SJCRH30 (cell line): ENCODE data around the gene CCL14. TPM values are rescaled to one million over a fixed set of nuclear protein-coding genes. Genes with fewer than 3 reads are reported as not detected.
"Not testable (repeated sequence)": the region's sequence is repeated elsewhere in the genome, so short reads cannot be mapped to it uniquely, and the experiment has no call there.

Experiments
- DNase-seq, 2 experiments: peaks; one replicate each; pipeline ENCODE4 v3.0.0-alpha.2; 2015 to 2020
- H3K27ac ChIP-seq: fragments of 250-450 bp; sonication (Bioruptor Pico); 2 replicates; pipeline ENCODE4 v1.5.1; 2020; ENCODE audit warnings: mild to moderate bottlenecking, moderate library complexity
- H3K27me3 ChIP-seq: fragments of 250-450 bp; sonication (Bioruptor Pico); 2 replicates; pipeline ENCODE4 v1.5.1; 2020; ENCODE audit warnings: mild to moderate bottlenecking, moderate library complexity
- H3K36me3 ChIP-seq: fragments of 250-450 bp; sonication (Bioruptor Pico); 2 replicates; pipeline ENCODE4 v1.5.1; 2020; ENCODE audit warnings: mild to moderate bottlenecking, moderate library complexity
- H3K4me1 ChIP-seq: fragments of 250-450 bp; sonication (Bioruptor Pico); 2 replicates; pipeline ENCODE4 v1.5.1; 2020; ENCODE audit warnings: mild to moderate bottlenecking, moderate library complexity
- H3K4me3 ChIP-seq: fragments of 250-450 bp; sonication (Bioruptor Pico); 2 replicates; pipeline ENCODE4 v1.5.1; 2020; ENCODE audit warnings: mild to moderate bottlenecking, moderate library complexity
- H3K9me3 ChIP-seq: fragments of 250-450 bp; sonication (Bioruptor Pico); replicated peaks from 2 replicates; pipeline ENCODE4 v1.5.1; 2020; ENCODE audit warnings: mild to moderate bottlenecking, moderate library complexity
- total RNA-seq: library from RNA; depleted of rRNA; stranded (reverse); fragments of >200 nt; shearing (Covaris generic); gene quantifications from 2 replicates; pipeline ENCODE4 v1.2.3, GENCODE V29; 2014

CCL14 gene
- total RNA-seq, 1 experiment from 2014 or later = not detected

DNA sequence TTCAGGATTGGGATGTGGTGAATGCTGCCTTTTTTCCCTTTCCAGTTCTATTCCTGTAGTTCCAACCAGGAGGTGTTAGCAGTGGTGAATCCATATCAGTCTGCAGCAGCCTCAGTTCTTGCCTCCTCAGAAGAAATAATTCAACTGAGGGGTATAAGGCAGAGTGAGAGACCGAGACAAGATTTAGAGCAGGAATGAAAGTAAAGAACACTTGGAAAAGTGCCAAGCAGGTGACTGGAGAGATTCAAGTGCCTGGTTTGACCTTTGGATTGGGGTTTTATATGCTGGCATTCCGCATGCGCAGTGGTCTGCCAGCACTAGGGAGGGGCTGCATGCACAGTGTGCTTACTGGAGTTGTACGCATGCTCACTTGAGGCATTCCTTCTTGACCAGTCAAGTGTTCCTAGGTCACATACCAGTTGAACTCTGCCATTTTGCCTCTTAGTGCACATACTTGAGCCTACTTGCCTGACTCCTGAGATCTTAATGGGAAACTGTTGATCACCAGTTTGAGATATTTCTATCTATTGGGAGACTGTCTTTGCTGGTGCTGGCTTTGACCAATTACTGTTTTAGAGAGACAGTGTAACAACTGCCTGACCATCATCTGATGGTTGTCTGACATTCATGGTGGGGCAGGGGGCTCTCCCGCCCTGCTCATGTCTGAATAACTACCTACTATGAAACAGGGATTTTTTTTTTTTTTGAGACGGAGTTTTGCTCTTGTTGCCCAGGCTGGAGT, 15.5 kb upstream of the CCL14 start:
- Histone ChIP-seq H3K4me1 (no peaks in the 10 kb centered on the region), H3K4me3 (no peak overlapping the region), H3K36me3 (no peaks in the 10 kb centered on the region), H3K27me3 (peaks cover 20% of the 10 kb centered on the region), H3K9me3 (no peaks in the 10 kb centered on the region), H3K27ac (no peak overlapping the region)
- no peak for DNase-seq

DNA sequence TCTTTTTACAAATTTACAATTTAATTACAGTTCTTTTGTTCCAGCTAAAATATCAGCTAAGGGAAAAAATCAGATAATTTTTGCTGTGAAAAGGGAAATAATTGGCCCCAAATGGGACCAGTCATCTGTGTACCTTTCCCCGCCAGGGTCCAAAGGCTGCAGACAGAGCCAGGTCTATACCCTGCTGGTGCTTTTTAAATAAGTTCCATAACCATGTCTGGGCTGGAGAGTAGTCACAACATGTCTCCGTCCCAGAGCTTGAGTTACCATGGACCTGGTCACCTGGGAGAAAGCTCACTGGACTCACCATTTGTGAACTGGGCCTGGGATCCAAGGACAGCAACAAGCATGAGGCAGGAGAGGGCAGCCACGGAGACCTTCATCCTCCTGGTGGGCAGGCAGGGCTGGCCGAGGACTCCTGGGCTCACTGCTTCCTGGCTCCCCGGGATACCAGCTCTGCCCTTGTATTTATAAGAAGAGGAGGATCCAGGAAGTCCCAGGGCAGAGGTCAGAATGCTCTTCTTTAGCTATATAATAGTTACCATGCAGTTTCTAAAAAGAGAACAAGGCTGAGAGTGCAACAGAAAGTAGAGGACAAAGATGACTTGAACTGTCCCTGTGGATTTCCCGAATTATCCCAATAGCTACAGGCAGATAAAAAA, 14.7 kb upstream of the CCL14 start, which contains the start of gene CCL15:
TSS of gene CCL15 (minus strand) at position 444 of the 662 bp plus-strand sequence. CDS start at position 383, 61 bp downstream.
- H3K4me1 ChIP-seq = no peaks in the 10 kb centered on the region
- no peak for DNase-seq
- H3K27me3 ChIP-seq = peaks cover 15% of the 10 kb centered on the region
- H3K4me3 ChIP-seq = no peak within 1 kb of the TSS
- no peaks in the 10 kb centered on the region for H3K9me3 ChIP-seq
- no peaks in the 10 kb centered on the region for H3K36me3 ChIP-seq
- no peak within 1 kb of the TSS for H3K27ac ChIP-seq

- Histone ChIP-seq H3K36me3 (no peaks in the 10 kb centered on the region), H3K27me3 (peaks cover 10% of the 10 kb centered on the region), H3K27ac (no peak overlapping the region), H3K4me3 (no peak overlapping the region), H3K9me3 (no peaks in the 10 kb centered on the region), H3K4me1 (no peaks in the 10 kb centered on the region)
- no peak for DNase-seq
Measured at GRCh38 chr17:36000732-36001109, 14.2 kb upstream of the CCL14 start.

GRCh38 chr17:35998756-35999155, 12.2 kb upstream of the CCL14 start:
- Histone ChIP-seq H3K27me3 (peaks cover 11% of the 10 kb centered on the region), H3K9me3 (no peaks in the 10 kb centered on the region), H3K4me3 (no peak overlapping the region), H3K27ac (no peak overlapping the region), H3K4me1 (no peaks in the 10 kb centered on the region), H3K36me3 (no peaks in the 10 kb centered on the region)
- DNase-seq = no peak

GRCh38 chr17:35998018-35998545, 11.6 kb upstream of the CCL14 start:
- no peaks in the 10 kb centered on the region for H3K9me3 ChIP-seq
- DNase-seq = no peak
- H3K4me3 ChIP-seq = no peak overlapping the region
- H3K4me1 ChIP-seq = no peaks in the 10 kb centered on the region
- no peaks in the 10 kb centered on the region for H3K36me3 ChIP-seq
- H3K27ac ChIP-seq = no peak overlapping the region
- H3K27me3 ChIP-seq = peaks cover 11% of the 10 kb centered on the region

DNA sequence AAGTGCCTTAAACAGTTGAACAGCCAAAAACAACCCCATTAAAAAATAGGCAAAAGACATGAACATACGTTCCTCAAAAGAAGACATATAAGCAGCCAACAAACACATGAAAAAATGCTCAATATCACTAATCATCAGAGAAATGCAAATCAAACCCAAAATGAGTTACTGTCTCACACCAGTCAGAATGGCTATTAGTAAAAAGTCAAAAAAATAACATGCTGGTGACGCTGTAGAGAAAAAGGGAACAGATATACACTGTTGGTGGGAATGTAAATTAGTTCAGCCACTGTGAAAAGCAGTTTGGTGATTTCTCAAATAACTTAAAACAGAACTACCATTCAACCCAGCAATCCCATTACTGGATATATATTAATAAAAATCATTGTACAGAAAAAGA, 8.8 kb upstream of the CCL14 start:
- H3K27me3 ChIP-seq, H3K36me3 ChIP-seq, DNase-seq, H3K4me3 ChIP-seq, H3K9me3 ChIP-seq, H3K4me1 ChIP-seq, H3K27ac ChIP-seq: not testable (repeated sequence)

DNA sequence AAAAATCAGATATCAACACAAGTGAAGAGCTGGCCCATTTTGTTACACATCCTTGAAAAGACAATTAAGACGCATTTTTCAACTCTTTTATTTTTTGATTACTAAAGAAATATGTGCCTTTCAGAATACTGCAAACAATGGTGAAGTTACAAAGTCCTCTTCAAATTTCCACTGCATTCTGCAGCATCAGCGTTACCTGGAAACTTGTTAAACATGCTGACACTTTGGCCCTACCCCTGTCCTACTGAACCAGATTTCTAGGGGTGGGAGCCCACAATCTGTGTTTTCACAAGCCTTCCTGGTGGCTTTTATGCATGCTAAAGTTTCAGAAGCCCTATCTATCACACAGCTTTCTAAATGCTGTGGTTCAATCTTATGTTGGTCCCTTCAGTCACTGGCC, 4.5 kb upstream of the CCL14 start:
- Histone ChIP-seq H3K4me3 (no peak overlapping the region), H3K27me3 (peaks cover 6% of the 10 kb centered on the region; the same call in 1 of the 2 replicates), H3K4me1 (no peaks in the 10 kb centered on the region), H3K27ac (no peak overlapping the region), H3K36me3 (no peaks in the 10 kb centered on the region), H3K9me3 (no peaks in the 10 kb centered on the region)
- no peak for DNase-seq

DNA sequence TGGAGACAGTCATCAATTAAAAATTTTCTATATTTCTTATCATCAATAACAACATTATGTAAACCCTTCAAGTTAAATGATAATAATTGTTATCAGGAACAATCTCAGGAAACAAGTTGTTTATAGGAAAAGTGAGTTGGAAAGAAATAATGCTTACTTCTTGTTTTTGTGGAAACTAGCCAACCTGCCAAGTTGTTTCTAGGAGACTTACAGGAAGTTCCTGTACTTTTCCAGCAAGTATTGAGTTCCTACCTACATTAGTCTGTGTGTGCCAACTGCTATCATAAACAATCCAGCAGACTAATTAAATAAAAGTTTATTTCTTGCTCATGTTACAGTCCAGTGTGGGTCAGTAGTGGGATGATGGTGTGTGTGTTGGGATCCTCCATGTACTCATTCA, 1.6 kb upstream of the CCL14 start:
- DNase-seq = no peak
- H3K4me1 ChIP-seq = no peaks in the 10 kb centered on the region
- no peaks in the 10 kb centered on the region for H3K9me3 ChIP-seq
- no peak overlapping the region for H3K27ac ChIP-seq
- H3K36me3 ChIP-seq = no peaks in the 10 kb centered on the region
- peaks cover 13% of the 10 kb centered on the region; the same call in 1 of the 2 replicates for H3K27me3 ChIP-seq
- H3K4me3 ChIP-seq = no peak overlapping the region

DNA sequence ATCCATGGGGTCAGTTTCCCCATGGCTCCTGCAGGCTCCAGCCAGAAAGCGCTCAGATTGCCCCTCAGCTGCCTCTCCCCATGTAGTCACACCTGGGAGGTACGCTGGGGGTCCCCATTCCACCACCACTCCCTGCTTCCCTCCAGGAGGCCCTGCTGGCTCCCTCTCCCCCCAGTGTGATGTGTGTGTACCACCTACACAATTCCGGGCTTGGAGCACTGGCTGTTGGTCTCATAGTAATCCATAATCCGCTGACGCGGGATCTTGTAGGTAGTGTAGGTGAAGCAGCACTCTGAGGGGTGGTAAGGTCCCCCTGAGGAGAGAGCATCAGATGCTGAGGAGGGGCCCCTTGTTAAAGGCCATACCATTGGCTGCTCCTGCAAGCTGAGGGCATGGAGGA, 2.4 kb downstream of the CCL14 start:
- no peaks in the 10 kb centered on the region for H3K9me3 ChIP-seq
- H3K36me3 ChIP-seq = no peaks in the 10 kb centered on the region
- no peak for DNase-seq
- H3K27me3 ChIP-seq = peaks cover 21% of the 10 kb centered on the region; the same call in 1 of the 2 replicates
- no peak overlapping the region for H3K27ac ChIP-seq
- H3K4me3 ChIP-seq = no peak overlapping the region
- no peaks in the 10 kb centered on the region for H3K4me1 ChIP-seq

DNA sequence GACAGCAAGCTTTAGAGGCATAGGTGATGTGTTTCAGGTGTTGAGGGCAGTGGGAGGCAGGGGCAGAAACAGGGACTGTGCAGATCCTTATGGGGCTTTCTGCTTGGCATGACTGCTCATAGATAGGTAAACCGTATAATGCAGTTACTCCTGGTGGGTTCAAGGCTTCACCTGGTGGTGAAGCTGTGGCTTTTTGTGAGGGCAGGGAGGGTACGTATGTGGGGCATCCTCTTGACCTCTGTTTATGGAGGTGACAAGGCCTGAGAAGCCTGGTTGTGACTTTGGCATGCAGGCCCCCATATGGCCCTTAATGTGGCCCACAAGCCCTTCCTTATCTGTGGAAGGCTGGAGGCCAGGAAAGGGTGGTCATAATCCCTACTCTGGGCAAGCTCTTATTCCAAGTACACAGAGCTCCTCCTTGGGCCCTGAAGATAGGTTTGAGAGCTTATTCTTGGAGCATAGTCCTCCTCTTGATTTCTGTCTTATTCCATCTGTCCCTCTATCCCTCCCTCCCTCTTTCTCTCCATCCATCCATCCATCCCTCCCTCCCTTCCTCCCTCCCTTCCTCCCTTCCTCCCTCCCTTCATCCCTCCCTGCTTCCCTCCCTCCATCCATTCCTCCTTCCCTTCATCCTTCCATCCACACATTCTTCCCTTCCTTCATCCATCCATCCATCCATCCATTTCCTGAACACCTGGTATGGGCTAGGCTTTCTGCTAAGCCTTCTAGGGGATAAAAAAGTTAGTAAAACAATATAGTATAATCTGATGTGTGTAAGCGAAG, 3.9 kb downstream of the CCL14 start:
- no peaks in the 10 kb centered on the region for H3K9me3 ChIP-seq
- H3K4me1 ChIP-seq = no peaks in the 10 kb centered on the region
- no peaks in the 10 kb centered on the region for H3K36me3 ChIP-seq
- H3K27me3 ChIP-seq = peaks cover 21% of the 10 kb centered on the region; the same call in 1 of the 2 replicates
- no peak for DNase-seq
- H3K27ac ChIP-seq = no peak overlapping the region
- H3K4me3 ChIP-seq = no peak overlapping the region

DNA sequence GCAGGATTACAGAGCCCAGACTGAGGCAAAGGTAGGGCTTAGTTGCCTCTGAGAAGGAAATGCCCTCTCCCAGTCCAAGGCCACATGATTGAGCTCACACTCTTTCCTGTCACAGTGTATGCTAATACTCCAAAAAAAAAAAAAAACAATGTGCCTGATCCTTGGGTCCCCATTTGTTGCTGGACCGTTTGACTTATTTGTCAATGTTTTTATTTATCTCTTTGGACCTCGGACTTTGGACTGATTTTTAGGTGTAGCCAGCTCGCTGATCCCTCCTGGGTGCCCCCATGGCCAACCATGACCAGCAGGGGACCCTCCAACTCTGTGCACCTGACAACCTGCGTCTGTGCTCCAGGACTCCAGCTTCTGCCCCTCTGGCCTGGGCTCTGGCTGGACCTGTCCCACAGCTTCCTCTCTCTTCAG, 4.6 kb downstream of the CCL14 start:
- no peak overlapping the region for H3K4me3 ChIP-seq
- H3K36me3 ChIP-seq = no peaks in the 10 kb centered on the region
- peaks cover 21% of the 10 kb centered on the region; the same call in 1 of the 2 replicates for H3K27me3 ChIP-seq
- H3K27ac ChIP-seq = no peak overlapping the region
- no peaks in the 10 kb centered on the region for H3K4me1 ChIP-seq
- H3K9me3 ChIP-seq = no peaks in the 10 kb centered on the region
- DNase-seq = no peak

DNA sequence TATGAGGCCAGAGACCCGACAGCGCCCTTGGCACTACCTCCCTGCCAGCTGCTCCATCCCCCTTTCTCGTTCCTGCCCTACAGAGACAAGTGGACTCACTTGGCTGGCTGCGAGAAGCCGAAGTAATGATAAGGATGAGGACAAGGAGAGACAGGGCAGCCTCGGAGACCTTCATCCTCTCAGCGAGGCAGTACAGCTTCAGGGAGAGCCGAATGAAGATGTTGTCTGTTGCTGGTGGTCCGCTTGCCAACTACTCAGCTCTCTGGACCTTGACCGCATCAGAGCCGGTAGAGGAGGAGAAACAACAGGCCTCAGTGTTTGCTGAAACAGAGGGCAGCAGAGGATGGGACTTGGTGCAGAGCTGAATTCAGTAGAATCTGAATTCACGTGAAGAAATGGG, 5.3 kb downstream of the CCL14 start, which contains the start of gene CCL16:
TSS of gene CCL16 (minus strand) at position 252 of the 400 bp plus-strand sequence. CDS start at position 175, 77 bp downstream.
- no peaks in the 10 kb centered on the region for H3K4me1 ChIP-seq
- H3K9me3 ChIP-seq = no peaks in the 10 kb centered on the region
- H3K27ac ChIP-seq = no peak within 1 kb of the TSS
- no peak within 1 kb of the TSS for H3K4me3 ChIP-seq
- no peak for DNase-seq
- no peaks in the 10 kb centered on the region for H3K36me3 ChIP-seq
- peaks cover 21% of the 10 kb centered on the region; the same call in 1 of the 2 replicates for H3K27me3 ChIP-seq

- Histone ChIP-seq H3K4me1 (no peaks in the 10 kb centered on the region), H3K9me3 (no peaks in the 10 kb centered on the region), H3K4me3 (no peak overlapping the region), H3K36me3 (no peaks in the 10 kb centered on the region), H3K27me3 (peaks cover 16% of the 10 kb centered on the region), H3K27ac (no peak overlapping the region)
- no peak for DNase-seq
Measured at GRCh38 chr17:35978346-35978745, 8.2 kb downstream of the CCL14 start.

- Histone ChIP-seq H3K36me3 (no peaks in the 10 kb centered on the region), H3K9me3 (no peaks in the 10 kb centered on the region), H3K27me3 (peaks cover 21% of the 10 kb centered on the region; the same call in 1 of the 2 replicates), H3K27ac (no peak overlapping the region), H3K4me3 (no peak overlapping the region), H3K4me1 (no peaks in the 10 kb centered on the region)
- DNase-seq = no peak
Measured at GRCh38 chr17:35977509-35977908, 9.0 kb downstream of the CCL14 start.
